ENCODE data around the gene CDC27.
"Not testable (repeated sequence)": the region's sequence is repeated elsewhere in the genome, so short reads cannot be mapped to it uniquely, and the experiment has no call there.

DNA sequence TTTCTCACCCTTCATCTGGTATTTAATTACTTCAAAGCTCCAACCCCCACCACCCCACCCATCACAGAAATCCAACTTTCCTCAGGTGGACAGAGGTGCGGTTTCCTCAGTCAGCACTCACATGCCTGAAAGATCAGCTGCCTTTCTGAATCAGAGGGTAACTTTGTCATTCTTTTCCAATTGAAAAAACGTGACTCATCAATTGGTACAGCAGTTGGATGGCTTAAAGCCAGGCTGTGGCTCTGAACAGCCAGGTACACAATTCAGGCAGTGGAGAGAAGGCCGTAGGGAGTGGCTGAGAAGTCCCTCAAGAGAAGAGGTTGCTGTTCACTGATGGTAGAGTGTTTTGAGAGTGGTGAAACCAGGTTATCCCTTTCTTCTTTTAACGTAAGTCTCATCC, 118.8 kb downstream of the CDC27 start:
- TF ChIP-seq, protein P1, sequence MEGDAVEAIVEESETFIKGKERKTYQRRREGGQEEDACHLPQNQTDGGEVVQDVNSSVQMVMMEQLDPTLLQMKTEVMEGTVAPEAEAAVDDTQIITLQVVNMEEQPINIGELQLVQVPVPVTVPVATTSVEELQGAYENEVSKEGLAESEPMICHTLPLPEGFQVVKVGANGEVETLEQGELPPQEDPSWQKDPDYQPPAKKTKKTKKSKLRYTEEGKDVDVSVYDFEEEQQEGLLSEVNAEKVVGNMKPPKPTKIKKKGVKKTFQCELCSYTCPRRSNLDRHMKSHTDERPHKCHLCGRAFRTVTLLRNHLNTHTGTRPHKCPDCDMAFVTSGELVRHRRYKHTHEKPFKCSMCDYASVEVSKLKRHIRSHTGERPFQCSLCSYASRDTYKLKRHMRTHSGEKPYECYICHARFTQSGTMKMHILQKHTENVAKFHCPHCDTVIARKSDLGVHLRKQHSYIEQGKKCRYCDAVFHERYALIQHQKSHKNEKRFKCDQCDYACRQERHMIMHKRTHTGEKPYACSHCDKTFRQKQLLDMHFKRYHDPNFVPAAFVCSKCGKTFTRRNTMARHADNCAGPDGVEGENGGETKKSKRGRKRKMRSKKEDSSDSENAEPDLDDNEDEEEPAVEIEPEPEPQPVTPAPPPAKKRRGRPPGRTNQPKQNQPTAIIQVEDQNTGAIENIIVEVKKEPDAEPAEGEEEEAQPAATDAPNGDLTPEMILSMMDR (IDR thresholded peaks at IDR 0.05; ENCODE audit: borderline replicate concordance, extremely low read depth, low read length, poor library complexity, severe bottlenecking), result not testable (repeated sequence)
- not testable (repeated sequence) for TF ChIP-seq EZH2 (IDR thresholded peaks at IDR 0.05; ENCODE audit: borderline replicate concordance, low read depth, low read length, severe bottlenecking)
